ENCODE data around the gene HDC.

- TF ChIP-seq TCF7L2 (IDR thresholded peaks at IDR 0.05; ENCODE audit: low read depth, low read length) (no peak), CTCF (IDR thresholded peaks at IDR 0.05) (no peak), REST (IDR thresholded peaks at IDR 0.05; ENCODE audit: insufficient read depth in 1 of 2, low read depth in 2 of 2, low read length in 1 of 2) (no peak), POLR2AphosphoS5 (IDR thresholded peaks at IDR 0.05; ENCODE audit: low read depth, low read length) (no peak), SIN3A (IDR thresholded peaks at IDR 0.05; ENCODE audit: borderline replicate concordance, insufficient read depth, low read depth, low read length) (no peak)
These were observed 11.8 kb upstream of the HDC start for GRCh38 chr15:50277370-50277769.

All from Panc1 (cell line).